ENCODE data around the gene PRR33.

Gene PRR33

DNA sequence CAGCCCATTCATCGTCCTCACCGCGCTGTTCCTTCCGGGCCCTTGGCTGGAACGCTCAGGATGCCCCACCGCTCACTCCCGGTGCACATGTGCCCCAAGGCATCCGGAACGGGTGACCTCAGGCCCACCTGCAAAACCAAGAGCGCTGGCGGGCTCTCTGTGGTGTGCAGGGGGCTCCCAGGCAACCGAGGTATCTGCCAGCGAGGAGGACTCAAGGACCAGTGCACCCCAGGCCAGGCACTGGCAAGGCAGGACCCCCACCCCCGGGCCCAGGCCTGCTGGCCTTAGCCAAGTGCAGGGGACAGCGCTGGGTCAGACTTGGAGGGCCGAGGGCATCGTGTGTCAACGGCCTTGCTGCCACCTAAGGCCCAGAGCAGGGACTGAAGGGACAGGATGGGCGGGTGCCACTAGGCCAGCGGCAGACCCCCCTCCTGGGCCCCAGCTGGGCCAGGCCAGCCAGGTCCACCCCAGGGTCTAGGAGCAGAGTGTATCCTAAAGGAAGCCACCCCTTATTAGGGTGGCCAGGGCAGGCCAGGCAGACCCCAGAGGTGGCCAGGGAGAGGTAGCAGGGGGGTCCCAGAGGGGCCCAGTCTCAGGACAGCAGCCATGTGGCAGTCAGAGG is 36.3 kb upstream of the PRR33 start:
- DNase-seq = no peak

DNA sequence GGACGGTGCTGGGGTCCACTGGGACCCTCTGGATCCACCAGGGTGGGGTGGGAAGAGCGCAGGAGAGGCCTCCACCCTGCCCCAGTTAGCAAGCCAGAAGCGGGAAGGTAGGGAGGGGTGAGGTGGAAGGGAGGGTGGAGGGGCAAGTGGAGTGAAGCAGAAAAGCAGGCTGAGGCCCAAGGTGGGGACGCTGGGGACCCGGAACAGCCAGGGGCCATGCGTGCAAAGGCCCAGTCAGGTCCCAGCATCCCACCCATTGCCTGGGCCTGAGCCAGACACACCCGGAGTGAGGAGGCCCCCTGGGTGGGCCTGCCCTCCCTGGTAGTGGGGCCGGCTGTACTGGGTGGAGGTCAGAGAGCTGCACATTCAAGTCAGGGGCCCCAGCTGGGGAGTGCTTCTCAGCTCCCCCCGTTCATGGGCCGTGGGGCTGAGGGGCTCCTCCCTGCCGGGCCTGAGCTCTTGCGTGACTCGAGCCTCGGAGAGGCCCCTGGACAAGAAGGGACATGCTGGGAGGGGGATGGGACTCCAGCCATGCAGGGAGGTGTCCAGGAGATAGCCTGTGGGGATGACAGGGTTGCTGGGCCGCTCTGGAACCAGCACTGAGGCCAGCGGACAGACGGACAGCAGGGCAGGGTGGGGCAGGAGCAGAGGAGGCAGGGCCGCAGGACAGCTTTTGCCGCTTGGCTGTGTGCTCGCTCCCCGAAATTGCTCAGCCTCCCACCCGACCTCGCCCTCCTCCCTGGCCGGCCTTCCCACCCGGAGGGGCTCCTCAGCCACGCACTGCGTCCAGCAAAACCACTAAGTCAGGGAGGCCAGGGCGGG is 35.5 kb upstream of the PRR33 start:
- no peak for DNase-seq

DNA sequence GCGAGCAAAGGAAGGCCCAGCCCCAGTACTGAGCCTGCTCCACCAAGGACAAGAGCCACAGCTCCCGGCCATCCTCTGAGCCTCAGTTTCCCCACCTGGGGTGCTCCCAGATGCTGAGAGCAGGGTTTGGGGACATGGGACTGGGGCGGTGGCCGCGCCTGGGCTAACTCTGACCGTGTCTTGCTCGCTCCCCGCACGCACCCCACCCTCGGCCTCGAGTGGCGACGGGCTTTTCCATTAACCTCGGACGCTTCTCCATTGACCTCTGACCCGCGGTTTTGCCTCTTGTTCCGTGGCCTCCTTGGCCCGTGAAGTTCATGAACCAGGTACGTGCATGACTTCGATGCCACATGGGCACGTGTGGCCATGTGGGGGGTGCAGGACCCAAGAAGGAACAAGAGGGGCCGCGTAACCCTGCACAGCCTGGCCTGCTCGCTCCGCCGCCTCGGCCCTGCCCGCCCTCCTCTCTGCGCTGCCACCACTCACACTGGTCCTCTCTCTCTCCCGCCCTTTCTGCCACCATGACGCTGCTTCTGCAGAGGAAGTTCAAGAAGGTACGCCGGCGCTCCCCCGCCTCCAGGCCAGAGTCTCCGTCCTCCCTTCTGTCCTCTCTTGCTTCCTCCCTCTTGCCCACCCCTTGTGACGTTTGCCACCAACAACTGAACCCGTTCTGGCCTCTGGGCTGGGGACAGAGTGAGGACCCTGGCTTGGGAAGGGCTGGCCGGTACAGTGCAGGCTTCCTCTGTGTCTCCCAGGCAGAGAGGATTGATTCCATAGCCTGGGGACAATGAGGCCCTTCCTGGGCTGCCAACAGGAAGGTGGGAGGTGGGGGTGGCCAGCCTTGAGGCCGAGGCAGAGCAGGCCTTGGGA is 34.7 kb upstream of the PRR33 start:
- no peak for DNase-seq

GRCh38 chr11:1925373-1926155 is 33.9 kb upstream of the PRR33 start:
- no peak for DNase-seq

DNA sequence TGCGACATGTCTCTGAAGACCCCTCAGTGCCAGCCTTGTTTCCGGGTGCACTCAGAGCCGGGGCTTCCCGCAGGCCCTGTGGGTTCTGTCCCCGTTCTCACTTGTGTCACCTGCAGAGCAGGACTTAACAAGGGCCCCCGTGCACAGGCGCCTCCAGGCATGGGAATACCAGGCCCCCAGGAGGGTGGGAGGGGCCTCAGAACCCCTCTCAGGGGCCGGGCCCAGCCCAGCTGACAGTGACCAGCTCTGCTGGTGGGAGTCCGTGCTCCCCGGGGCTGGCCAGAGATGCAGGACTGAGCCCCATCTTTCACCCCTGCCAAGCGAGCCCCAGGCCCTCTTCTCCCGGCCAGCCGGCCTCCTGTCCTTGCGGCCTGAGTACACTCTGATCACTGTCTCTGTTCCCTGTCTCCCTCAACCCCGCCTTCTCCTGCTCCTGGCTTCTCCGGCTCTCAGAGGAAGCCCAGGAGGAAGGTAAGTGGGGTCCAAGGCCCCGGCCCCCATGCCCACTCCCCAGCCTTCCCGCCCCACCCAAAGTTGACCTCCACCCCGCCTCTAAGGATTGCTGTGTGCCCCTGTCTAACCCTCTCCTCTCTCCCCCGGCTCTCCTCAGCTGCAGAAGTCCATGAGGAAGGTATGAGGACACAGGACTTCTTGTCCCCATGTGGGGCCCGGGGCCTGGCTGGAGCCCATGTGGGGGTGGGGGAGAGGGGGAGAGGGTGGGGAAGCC is 33.1 kb upstream of the PRR33 start:
- DNase-seq = no peak

- DNase-seq = no peak
These were observed 32.5 kb upstream of the PRR33 start for GRCh38 chr11:1924181-1924580.

- DNase-seq = no peak
These were observed 31.7 kb upstream of the PRR33 start for GRCh38 chr11:1923201-1923956.

DNA sequence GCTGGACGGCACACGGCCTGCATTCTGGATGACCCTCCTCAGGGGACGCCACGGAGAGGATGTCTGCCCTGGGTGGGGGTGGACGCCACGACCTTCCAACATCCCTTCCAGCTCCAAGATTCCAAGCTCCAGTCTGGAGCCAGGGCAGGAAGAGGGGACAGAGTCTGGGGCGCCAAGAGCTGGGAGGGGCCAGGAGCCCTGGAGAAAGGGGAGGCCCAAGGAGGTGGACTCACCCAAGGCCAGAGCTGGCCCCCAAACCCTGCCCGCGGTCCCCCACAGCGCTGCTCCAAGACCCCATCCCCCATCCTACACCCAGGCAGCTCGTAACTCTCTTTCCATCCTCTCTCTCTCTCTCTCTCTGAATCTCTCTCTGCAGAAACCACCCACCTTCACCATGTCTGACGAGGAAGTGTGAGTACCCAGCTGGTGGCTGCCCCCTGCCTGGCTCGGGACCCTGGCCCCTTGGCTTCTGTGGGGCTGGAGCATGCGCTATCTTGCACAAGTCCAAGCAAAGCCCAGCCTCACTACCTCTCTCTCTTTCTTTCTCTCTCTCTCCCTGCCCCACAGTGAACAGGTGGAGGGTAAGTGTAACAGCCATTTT is 30.9 kb upstream of the PRR33 start:
- DNase-seq = no peak

DNA sequence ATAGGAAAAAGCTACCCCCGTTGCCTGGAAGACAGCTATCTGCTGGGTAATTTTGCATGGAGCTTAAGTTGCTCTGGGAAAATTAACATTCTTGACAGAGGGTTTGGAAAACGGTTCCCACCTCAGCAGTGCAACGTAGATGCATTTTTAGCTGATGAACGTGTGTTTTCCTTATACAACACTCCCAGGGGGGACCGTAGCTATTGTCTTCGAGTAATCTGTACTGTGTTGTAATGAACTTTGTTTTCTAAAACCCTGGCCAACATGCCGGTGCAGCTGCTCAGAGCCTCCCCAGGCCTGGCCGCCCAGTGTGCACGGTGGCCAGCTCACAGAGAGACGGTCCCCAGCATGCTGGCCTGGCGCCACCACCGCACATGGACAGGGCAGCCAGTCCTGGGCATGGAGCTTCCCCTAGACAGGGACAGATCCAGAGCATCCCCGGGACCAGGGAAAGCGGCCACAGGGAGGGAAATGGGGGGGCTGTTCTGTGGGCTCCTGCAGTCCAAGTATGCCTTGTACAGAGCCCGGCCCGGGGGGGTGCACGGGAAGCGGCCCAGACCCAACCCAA is 30.0 kb upstream of the PRR33 start:
- DNase-seq = no peak

GRCh38 chr11:1920909-1921573 is 29.3 kb upstream of the PRR33 start:
- DNase-seq = no peak

GRCh38 chr11:1920128-1920908 is 28.6 kb upstream of the PRR33 start:
- no peak for DNase-seq

DNA sequence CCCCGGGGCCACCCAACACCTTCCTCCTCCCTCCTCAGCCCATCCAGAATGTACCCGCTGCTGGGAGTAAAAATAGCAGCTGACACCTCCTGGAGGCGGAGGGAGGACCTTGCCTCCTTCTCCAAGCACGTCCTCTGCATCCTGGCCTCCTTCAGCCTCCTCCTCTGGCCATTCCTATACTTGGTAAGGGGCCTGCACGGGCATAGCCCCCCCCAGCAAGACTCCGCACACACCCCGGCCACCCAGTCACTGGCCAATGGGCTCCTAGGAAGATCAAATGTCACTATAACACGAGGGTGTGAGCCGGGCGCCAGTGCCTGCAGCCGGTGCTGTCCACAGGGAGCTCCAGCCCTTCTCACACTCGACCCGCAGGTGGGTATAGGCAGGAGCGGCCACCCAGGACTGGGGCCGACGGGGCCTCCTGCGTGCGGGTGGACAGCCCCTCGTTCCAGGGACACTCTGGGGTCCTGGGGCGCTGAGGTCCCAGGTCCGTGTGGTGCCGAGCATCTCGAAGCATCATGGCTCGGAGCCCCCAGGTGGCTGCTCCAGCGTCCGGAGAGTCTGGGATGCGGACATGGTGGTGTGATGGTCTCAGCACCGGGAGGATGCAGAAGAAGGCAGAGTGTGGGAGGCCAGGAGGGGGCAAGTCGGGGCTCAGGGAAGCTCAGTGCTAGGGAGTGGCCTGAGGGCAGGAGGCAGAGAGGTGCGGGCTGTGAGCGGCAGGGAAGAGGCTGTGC is 27.9 kb upstream of the PRR33 start, which contains the start of gene TNNT3:
TNNT3 (plus strand) TSS at position 313 of the 737 bp plus-strand sequence. CDS start 3,172 bp downstream, outside the sequence.
- no peak for DNase-seq

DNA sequence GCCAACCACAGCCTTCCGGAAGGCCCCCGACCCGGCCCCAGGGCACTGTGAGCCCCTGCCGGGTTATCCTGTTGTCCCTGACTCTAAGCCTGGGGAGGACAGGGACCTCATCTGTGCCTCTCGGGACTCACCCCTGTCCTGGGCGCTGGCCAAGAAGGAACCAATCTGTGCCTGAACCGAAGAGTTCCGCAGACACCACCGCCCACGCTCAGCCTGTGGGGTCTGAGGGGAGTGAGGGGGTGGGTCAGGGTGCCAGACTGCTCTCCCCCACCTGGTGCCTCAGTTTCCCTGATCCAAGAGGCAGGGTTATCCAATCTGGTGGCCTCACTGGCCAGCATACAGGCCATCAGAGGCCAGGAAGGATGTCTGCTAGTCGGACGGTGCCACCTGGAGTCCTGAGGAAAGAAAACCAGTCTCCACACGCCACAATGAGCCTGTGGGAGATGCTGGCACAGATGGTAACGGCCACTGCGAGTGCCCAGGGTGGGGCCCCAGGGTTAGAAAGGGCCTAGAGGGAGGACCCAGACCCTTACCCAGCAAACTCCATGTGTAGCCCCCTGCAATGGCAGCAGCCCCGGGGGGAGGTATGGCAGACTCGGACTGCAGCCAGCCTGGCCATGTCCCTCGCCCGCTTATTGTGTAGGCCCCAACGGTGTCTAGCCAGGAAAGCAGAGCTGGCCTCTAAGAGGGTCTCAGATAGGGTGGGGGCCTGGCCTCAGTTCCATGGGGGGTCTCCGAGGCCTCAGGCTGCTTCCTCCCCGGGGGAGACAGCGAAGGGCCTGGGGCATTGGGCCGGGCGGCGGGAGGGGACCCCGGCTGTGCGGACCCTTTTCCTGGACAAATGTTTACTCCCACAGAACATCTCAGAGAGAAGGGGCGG is 27.0 kb upstream of the PRR33 start:
- no peak for DNase-seq

- no peak for DNase-seq
These were observed 26.1 kb upstream of the PRR33 start for GRCh38 chr11:1917523-1918435.

DNA sequence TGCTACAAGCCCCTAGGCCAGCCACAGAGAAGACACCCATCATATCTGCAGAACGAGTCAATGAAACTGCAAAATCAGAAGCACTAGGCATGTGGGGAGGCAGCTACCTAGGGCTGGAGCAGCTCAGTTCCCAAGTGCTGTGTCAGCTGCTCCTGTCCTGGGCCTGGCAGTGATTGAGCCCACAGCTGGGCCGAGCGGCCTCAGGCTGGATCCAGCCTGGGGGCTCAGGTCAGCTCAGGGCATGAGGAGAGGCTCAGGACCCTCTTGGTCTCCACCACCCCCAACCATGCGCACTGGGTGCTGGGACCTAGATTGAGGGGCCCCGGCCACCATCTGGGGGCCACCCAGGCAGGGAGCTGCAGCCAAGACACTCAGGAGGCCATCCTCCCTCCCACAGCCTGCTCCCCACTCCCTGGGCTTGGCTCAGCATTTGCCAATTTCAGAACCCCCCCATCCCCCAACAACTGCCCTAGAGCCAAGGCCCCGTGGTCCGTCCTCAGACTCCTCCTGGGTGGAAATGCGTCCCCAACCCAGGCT is 25.4 kb upstream of the PRR33 start:
- no peak for DNase-seq

All from activated effector memory CD4-positive, alpha-beta T cell treated with Interleukin-2 at 50 U/mL for 16 hours (primary cell).